ENCODE results near the gene NANP.
"Not testable (repeated sequence)": the region's sequence is repeated elsewhere in the genome, so short reads cannot be mapped to it uniquely, and the experiment has no call there.

DNA sequence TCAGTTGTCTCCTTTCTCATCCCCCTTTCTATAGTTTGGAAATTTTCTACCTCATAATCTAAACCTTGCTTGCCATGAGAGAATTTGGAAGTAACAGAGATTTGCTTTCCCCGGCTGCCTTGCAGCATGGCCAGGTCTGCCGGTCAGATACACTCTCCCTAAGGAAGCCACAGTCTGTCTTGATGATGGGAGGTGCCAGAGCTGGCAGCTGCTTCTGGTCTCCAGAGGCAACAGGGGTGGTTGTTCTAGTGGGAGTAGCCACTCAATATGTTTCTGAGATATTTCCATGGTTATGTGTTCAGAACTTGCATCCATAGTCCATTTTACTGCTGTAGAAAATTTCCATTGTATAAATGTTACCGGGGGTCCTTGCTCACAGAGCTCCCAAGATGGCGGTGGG lies 33.0 kb downstream of the NANP start:
- TF ChIP-seq NRF1 (conservative IDR thresholded peaks at IDR 0.05 in 1 of 2, IDR thresholded peaks at IDR 0.05 in 1 of 2); PML (IDR thresholded peaks at IDR 0.05; ENCODE audit: low read length): not testable (repeated sequence)
